Mucosa of stomach (tissue), 1 donor: ENCODE measurements around the gene SIRPB2.
A peak's percentile ranks its signal among the peaks of the same experiment; 100 is the strongest.

Experiments used
- H3K27me3 ChIP-seq: one replicate; pipeline ENCODE4 v1.7.0; 2013; ENCODE audit warnings: mild to moderate bottlenecking, low read length; ENCODE audit not compliant: control insufficient read depth, insufficient read depth
- H3K36me3 ChIP-seq: one replicate; pipeline ENCODE4 v1.7.0; 2013; ENCODE audit warnings: low read length; ENCODE audit not compliant: control insufficient read depth, insufficient read depth
- H3K4me1 ChIP-seq: one replicate; pipeline ENCODE4 v1.7.0; 2013; ENCODE audit warnings: mild to moderate bottlenecking, low read length; ENCODE audit not compliant: control insufficient read depth, insufficient read depth
- H3K4me3 ChIP-seq: one replicate; pipeline ENCODE4 v1.7.0; 2013; ENCODE audit warnings: low read length
- H3K9ac ChIP-seq: one replicate; pipeline ENCODE4 v1.7.0; 2013; ENCODE audit warnings: mild to moderate bottlenecking, low read length, moderate library complexity
- H3K9me3 ChIP-seq: one replicate; pipeline ENCODE4 v1.7.0; 2013; ENCODE audit warnings: mild to moderate bottlenecking, low read length, moderate library complexity; ENCODE audit not compliant: control insufficient read depth
- donor health status: Pancreatic carcinoma.

SIRPB2 gene

GRCh38 chr20:1477896-1478490, 13.2 kb downstream of the SIRPB2 start:
- no peaks in the 10 kb centered on the region for H3K36me3 ChIP-seq
- no peaks in the 10 kb centered on the region for H3K27me3 ChIP-seq
- H3K9me3 ChIP-seq = no peaks in the 10 kb centered on the region
- no peak overlapping the region for H3K9ac ChIP-seq
- no peak overlapping the region for H3K4me3 ChIP-seq
- peaks cover 10% of the 10 kb centered on the region for H3K4me1 ChIP-seq

DNA sequence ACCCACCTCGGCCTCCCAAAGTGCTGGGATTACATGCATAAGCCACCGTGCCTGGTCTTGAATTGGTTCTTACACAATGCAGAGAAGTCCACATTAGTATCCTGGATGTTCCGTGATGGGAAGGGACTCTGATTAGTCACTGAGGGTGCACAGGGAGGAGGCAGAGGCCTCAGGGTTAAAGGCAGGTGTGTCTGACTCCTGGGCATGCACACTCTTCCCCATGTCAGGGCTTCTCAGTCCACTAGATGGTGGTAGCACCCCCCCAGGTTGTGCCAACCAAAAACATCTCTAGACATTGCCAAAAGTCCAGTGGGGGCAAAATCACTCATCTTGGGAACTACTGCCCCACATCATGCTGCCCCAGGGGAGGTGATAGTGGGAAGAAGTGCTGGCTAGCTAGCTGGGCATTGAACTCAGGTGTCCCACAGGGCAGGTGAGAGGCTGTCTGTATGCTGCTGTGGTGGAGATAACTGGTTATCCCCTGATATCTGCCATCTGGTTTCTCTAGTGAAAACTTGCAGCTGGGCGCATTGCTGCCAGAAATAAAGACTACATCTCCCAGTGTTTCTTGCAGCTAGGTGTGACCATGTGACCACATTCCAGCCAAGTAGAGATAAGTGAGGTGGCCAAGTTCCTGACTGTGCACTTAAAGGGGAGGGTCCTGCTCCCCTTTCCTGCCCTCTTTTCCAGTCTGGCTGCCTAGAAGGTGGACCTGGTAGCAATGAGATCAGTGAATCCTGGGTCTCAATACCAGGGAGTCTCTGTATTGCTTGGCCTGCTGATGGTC, 16.2 kb downstream of the SIRPB2 start:
- H3K9me3 ChIP-seq = no peaks in the 10 kb centered on the region
- no peaks in the 10 kb centered on the region for H3K27me3 ChIP-seq
- H3K9ac ChIP-seq = no peak overlapping the region
- H3K4me3 ChIP-seq = no peak overlapping the region
- H3K36me3 ChIP-seq = no peaks in the 10 kb centered on the region
- H3K4me1 ChIP-seq = peaks cover 30% of the 10 kb centered on the region

DNA sequence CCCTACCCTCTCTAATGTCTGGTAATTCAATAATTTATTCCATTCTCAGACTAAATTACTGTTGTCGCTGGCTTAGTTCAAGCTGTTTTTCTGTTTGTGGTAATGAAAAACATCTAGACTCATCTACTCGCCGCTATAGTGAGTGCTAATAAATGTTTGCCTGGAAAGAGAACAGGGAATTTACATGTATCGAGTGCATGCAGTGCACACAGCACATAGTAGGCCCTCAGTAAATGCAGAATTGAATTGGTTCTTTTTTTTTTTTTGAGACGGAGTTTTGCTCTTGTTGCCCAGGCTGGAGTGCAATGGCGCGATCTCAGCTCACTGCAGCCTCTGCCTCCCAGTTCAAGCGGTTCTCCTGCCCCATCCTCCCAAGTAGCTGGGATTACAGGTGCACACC, 16.9 kb downstream of the SIRPB2 start:
- Histone ChIP-seq H3K36me3 (no peaks in the 10 kb centered on the region), H3K4me1 (peaks cover 36% of the 10 kb centered on the region), H3K27me3 (no peaks in the 10 kb centered on the region), H3K9ac (no peak overlapping the region), H3K9me3 (no peaks in the 10 kb centered on the region), H3K4me3 (no peak overlapping the region)

DNA sequence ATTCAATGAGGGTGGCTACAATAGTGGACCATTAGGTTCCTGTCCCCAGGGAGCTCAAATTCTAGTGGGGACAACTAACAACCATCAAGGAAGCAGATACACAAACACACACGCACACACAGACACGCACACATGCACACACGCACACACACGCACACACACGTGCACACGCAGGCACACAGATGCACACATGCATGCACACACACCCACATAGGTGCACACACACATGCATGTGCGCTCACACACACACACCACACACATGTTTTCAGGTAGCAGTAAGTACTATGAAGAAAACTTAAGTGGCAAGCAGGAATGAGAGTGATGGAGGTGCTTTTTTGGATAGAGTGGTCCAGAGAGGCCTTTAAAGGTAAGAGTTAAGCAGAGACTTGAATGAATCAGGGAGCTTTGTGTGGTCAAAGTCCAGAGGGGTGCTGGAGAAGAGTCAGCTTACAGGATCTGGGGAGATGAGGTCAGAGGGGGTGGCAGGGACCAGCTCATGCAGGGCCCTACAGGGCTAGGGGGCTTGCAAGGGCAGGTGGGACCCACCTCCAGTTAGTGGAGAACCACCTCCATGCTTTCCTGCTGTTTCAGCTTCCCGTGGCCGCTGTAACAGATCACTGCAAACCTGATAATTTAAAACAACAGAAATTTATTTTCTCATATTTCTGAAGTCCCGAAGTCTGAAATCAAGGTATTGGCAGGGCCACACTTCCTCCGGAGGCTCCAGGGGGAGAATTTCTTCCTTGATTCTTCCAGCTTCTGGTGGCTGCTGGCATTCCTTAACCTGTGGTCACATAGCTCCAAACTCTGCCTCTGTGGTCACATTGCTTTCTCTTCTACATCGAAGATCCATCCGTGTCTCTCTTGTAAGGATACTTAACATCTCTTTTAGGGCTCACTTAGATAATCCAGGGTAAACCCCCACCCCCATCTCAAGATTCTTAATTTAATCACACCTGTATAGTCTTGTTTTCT, 17.7 kb downstream of the SIRPB2 start:
- Histone ChIP-seq H3K9me3 (no peaks in the 10 kb centered on the region), H3K36me3 (no peaks in the 10 kb centered on the region), H3K9ac (no peak overlapping the region), H3K4me1 (peaks cover 44% of the 10 kb centered on the region), H3K27me3 (no peaks in the 10 kb centered on the region), H3K4me3 (no peak overlapping the region)

DNA sequence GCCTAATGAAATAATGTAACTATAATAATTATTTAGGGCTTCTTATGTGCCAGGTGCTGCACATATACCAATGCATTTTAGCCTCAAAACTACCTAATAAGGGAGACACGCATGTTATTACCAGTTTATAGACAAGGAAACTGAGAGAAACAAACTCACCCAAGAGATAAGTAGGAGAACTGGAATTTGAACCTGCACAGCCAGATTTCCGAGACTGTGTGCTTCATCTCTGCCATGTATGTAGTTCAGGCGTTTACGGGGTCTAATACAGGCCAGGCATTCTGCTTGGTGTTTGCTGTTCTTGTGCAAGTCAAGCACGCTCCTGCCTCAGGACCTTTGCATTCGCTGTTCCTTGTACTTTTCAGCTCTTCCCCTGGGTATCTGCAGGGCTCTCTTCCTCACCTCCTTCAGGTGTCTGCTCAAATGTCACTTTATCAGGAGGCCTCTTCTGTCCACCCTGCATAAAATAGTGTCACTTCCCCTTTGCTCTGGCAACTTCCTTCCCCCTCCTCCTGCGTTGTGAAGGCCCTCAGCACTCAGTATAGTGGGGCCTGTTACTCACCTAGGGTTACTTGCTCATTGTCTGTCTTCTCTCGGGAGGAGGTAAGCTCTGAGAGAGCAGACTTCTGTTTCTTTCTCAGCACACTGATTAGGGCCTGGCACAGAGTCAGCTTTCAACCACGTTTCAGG, 18.5 kb downstream of the SIRPB2 start:
- peaks cover 53% of the 10 kb centered on the region for H3K4me1 ChIP-seq
- H3K9ac ChIP-seq = no peak overlapping the region
- no peaks in the 10 kb centered on the region for H3K36me3 ChIP-seq
- H3K4me3 ChIP-seq = no peak overlapping the region
- no peaks in the 10 kb centered on the region for H3K9me3 ChIP-seq
- no peaks in the 10 kb centered on the region for H3K27me3 ChIP-seq

GRCh38 chr20:1471242-1471641, 20.0 kb downstream of the SIRPB2 start:
- H3K36me3 ChIP-seq = no peaks in the 10 kb centered on the region

GRCh38 chr20:1469925-1470571, 21.2 kb downstream of the SIRPB2 start:
- Histone ChIP-seq H3K4me1 (peaks cover 67% of the 10 kb centered on the region), H3K4me3 (no peak overlapping the region), H3K9ac (no peak overlapping the region), H3K36me3 (no peaks in the 10 kb centered on the region), H3K27me3 (no peaks in the 10 kb centered on the region), H3K9me3 (no peaks in the 10 kb centered on the region)

More at GRCh38 chr20:1471242-1471641, 20.0 kb downstream of the SIRPB2 start:
- Histone ChIP-seq H3K4me3 (no peak overlapping the region), H3K9ac (no peak overlapping the region), H3K4me1 (peaks cover 61% of the 10 kb centered on the region), H3K27me3 (no peaks in the 10 kb centered on the region), H3K9me3 (no peaks in the 10 kb centered on the region)

- Histone ChIP-seq H3K4me3 (no peak overlapping the region), H3K9me3 (no peaks in the 10 kb centered on the region), H3K27me3 (no peaks in the 10 kb centered on the region), H3K4me1 (peaks cover 64% of the 10 kb centered on the region), H3K36me3 (no peaks in the 10 kb centered on the region), H3K9ac (no peak overlapping the region)
Observed at GRCh38 chr20:1469306-1469905, 21.8 kb downstream of the SIRPB2 start.

GRCh38 chr20:1468117-1468624, 23.0 kb downstream of the SIRPB2 start:
- Histone ChIP-seq H3K4me1 (peaks cover 60% of the 10 kb centered on the region), H3K4me3 (no peak overlapping the region), H3K36me3 (no peaks in the 10 kb centered on the region), H3K9ac (no peak overlapping the region), H3K27me3 (no peaks in the 10 kb centered on the region), H3K9me3 (no peaks in the 10 kb centered on the region)

- Histone ChIP-seq H3K9ac (peak overlapping the region; percentile 66), H3K4me3 (peak overlapping the region; percentile 33), H3K36me3 (no peaks in the 10 kb centered on the region), H3K9me3 (no peaks in the 10 kb centered on the region), H3K4me1 (peaks cover 54% of the 10 kb centered on the region), H3K27me3 (no peaks in the 10 kb centered on the region)
Observed at GRCh38 chr20:1467355-1468116, 23.7 kb downstream of the SIRPB2 start.
